HFF-Myc (cell line): ENCODE results near the gene SLC25A41.
A peak's percentile ranks its signal among the peaks of the same experiment; 100 is the strongest.

ENCODE experiments used
- DNase-seq: peaks from one replicate; pipeline ENCODE4 v3.0.0-alpha.2; 2011; ENCODE audit warnings: low read depth; ENCODE audit errors: extremely low read depth
- H3K4me3 ChIP-seq: replicated peaks from 2 replicates; pipeline ENCODE4 v1.5.1; 2011; ENCODE audit warnings: low read depth, mild to moderate bottlenecking, control low read depth, low read length
- CTCF ChIP-seq: IDR thresholded peaks from 2 replicates; pipeline ENCODE4 v1.5.1; 2012; ENCODE audit warnings: mild to moderate bottlenecking, low read depth, low read length, control low read depth; ENCODE audit errors: missing control alignments

SLC25A41 gene

GRCh38 chr19:6464070-6464873, 30.7 kb upstream of the SLC25A41 start, which contains the start of gene CRB3:
CRB3 (plus strand) TSS chr19:6464271; CDS start chr19:6464702, 431 bp downstream.
- TF ChIP-seq CTCF = no peak
- H3K4me3 ChIP-seq = no peak within 1 kb of the TSS
- DNase-seq = no peak

GRCh38 chr19:6460099-6460884, 26.7 kb upstream of the SLC25A41 start:
- peak; percentile 68 for TF ChIP-seq CTCF
- H3K4me3 ChIP-seq = peak overlapping the region; percentile 61
- peak; percentile 91 for DNase-seq

GRCh38 chr19:6459262-6460098, 25.9 kb upstream of the SLC25A41 start, which contains the start of gene SLC25A23:
SLC25A23 (minus strand) TSS chr19:6459792; CDS start chr19:6459628, 164 bp downstream.
- H3K4me3 ChIP-seq = peak within 1 kb of the TSS; percentile 61
- DNase-seq = no peak
- TF ChIP-seq CTCF = no peak

- peak overlapping the region; percentile 61 for H3K4me3 ChIP-seq
- no peak for DNase-seq
- TF ChIP-seq CTCF = no peak
Measured at GRCh38 chr19:6458695-6459261, 25.2 kb upstream of the SLC25A41 start.

GRCh38 chr19:6457958-6458694, 24.6 kb upstream of the SLC25A41 start:
- H3K4me3 ChIP-seq = peak overlapping the region; percentile 61
- DNase-seq = no peak
- no peak for TF ChIP-seq CTCF

GRCh38 chr19:6455924-6456323, 22.4 kb upstream of the SLC25A41 start:
- H3K4me3 ChIP-seq = no peak overlapping the region
- no peak for TF ChIP-seq CTCF
- no peak for DNase-seq
